ENCODE data around the gene ZNF407. TPM values are rescaled to one million over a fixed set of nuclear protein-coding genes. Genes with fewer than 3 reads are reported as not detected.

Gene ZNF407
- polyA plus RNA-seq, 1 experiment = 2.8 TPM

DNA sequence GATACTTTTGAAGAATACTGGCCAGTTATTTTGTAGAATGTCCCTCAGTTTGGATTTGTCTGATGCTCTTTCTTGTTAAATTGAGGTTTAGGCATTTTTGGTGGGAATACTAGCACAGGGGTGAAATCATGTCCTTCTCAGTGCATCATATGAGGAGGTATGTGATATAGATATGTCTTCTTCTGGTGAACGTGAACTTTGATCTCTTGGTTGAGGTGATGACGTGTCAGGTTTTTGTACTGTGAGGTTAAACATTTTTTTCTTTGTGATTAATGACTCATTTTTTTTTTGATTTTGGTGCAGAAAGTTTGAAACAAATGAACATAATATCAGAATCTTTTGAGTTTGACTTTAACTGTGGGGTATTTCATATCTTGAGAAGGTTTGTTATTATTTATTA, 11.0 kb downstream of the ZNF407 start:
- no peak for DNase-seq (ENCODE audit: low read depth)
- no peak overlapping the region for H3K4me3 ChIP-seq (ENCODE audit: low read depth, low read length)
- ChIA-PET POLR2A (no interaction called here), CTCF (no interaction called here)
- no peaks in the 10 kb centered on the region for H3K27me3 ChIP-seq (ENCODE audit: control insufficient read depth, insufficient read depth, low read length)
- H3K36me3 ChIP-seq (ENCODE audit: control insufficient read depth, insufficient read depth, low read length) = no peaks in the 10 kb centered on the region
- TF ChIP-seq, protein P1, sequence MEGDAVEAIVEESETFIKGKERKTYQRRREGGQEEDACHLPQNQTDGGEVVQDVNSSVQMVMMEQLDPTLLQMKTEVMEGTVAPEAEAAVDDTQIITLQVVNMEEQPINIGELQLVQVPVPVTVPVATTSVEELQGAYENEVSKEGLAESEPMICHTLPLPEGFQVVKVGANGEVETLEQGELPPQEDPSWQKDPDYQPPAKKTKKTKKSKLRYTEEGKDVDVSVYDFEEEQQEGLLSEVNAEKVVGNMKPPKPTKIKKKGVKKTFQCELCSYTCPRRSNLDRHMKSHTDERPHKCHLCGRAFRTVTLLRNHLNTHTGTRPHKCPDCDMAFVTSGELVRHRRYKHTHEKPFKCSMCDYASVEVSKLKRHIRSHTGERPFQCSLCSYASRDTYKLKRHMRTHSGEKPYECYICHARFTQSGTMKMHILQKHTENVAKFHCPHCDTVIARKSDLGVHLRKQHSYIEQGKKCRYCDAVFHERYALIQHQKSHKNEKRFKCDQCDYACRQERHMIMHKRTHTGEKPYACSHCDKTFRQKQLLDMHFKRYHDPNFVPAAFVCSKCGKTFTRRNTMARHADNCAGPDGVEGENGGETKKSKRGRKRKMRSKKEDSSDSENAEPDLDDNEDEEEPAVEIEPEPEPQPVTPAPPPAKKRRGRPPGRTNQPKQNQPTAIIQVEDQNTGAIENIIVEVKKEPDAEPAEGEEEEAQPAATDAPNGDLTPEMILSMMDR (IDR thresholded peaks at IDR 0.05; ENCODE audit: insufficient read depth, low read depth, low read length) = no peak

DNA sequence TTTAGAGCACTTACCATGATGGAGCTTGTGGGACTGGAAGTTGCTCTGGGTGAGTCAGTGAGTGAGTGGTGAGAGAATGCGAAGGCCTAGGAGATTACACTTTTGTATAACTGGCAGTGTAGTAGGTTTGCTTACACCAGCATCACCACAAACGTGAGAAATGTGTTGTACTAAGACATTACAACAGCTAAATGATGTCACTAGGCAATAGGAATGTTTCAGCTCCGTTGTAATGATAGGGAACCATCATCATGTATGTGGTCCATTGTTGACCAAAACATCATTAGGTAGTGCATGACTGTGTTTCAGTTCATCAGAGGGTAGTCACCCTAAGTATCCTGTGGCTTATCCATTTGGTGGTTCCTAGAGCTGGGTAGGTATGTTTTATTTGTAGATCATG, 11.9 kb downstream of the ZNF407 start:
- H3K27me3 ChIP-seq (ENCODE audit: control insufficient read depth, insufficient read depth, low read length) = no peaks in the 10 kb centered on the region
- DNase-seq (ENCODE audit: low read depth) = no peak
- H3K4me3 ChIP-seq (ENCODE audit: low read depth, low read length) = no peak overlapping the region
- ChIA-PET CTCF (interaction anchor here (1.5 kb wide), 1 partner anchor 13 kb away, joined by 4 read pairs; no protein-coding TSS in a partner anchor), POLR2A (no interaction called here)
- H3K36me3 ChIP-seq (ENCODE audit: control insufficient read depth, insufficient read depth, low read length) = no peaks in the 10 kb centered on the region
- TF ChIP-seq, protein P1 (IDR thresholded peaks at IDR 0.05; ENCODE audit: insufficient read depth, low read depth, low read length) = no peak

DNA sequence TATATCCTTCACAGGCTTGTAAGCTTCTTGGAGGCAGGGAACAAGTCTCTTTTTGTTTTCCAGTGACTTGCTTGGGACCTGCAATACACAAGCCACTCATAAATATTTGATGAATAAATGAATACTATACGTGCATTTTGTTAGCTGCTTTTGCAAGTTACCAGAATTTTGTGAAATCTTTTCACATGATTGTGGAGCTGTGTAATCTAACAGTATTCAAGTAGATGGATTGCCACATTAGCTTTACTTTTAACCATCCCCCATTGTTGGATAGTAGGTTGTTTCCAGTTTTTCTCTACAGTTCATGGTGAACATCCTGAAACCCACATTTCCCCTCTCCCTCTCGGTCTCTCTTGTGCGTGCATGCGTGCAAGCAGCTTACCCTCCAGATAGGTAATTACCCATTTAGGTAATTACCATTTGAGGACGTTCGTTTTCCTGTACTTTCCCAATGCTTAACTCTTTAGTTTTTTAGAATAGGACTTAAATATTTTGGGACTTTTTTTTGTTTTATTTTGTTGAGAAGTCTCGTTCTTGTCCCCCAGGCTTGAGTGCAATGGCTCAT, 12.5 kb downstream of the ZNF407 start:
- TF ChIP-seq, protein P1 (IDR thresholded peaks at IDR 0.05; ENCODE audit: insufficient read depth, low read depth, low read length) = no peak
- ChIA-PET CTCF (interaction anchor here (1.5 kb wide), 1 partner anchor 14 kb away, joined by 4 read pairs; no protein-coding TSS in a partner anchor), POLR2A (no interaction called here)

DNA sequence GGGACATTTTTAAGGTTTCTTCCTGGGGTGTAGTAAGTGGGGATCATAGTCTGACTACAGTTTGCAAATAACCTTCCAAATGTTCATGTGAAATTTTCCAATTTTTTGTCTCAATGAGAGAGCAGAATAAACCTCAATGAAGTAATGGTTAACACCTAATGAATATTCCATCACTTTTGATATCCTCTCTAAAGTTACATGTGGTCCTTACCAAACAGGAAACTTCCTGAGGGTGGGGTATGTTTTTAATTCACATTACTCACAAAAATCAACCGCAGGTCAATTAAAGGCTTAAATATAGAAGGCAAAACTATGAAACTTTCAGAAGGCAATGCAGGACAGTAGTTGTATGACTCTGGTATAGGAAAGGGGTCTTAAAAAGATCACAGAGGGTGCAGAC, 13.2 kb downstream of the ZNF407 start:
- CTCF ChIA-PET = interaction anchor here (1.5 kb wide), 1 partner anchor 15 kb away, joined by 4 read pairs; no protein-coding TSS in a partner anchor
- no peak for DNase-seq (ENCODE audit: low read depth)

More for the DNA sequence above, 12.5 kb downstream of the ZNF407 start:
- Histone ChIP-seq H3K4me3 (ENCODE audit: low read depth, low read length) (no peak overlapping the region), H3K36me3 (ENCODE audit: control insufficient read depth, insufficient read depth, low read length) (no peaks in the 10 kb centered on the region), H3K27me3 (ENCODE audit: control insufficient read depth, insufficient read depth, low read length) (no peaks in the 10 kb centered on the region)
- DNase-seq (ENCODE audit: low read depth) = no peak

DNA sequence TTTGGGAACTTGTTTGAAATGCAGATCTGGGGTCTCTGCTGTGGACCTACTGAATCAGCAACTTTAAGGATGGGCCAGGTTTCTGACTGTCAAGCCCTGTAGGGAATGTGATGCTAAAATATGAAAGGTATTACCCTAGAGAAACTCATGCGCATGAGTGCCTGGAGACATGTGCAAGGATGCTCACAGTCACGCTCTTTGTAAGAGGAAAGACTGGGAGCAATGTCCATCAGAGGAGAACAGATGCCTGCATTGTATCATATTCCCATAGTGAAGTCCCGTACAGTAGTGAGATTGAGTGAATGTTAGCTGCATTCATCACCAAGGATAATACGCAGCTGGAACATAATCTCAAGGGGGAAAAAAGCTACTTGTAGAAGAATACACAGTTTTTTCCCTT, 14.1 kb downstream of the ZNF407 start:
- CTCF ChIA-PET = no interaction called here
- DNase-seq (ENCODE audit: low read depth) = no peak
- Histone ChIP-seq H3K36me3 (ENCODE audit: control insufficient read depth, insufficient read depth, low read length) (no peaks in the 10 kb centered on the region), H3K4me3 (ENCODE audit: low read depth, low read length) (no peak overlapping the region), H3K27me3 (ENCODE audit: control insufficient read depth, insufficient read depth, low read length) (no peaks in the 10 kb centered on the region)
- TF ChIP-seq, protein P1 (IDR thresholded peaks at IDR 0.05; ENCODE audit: insufficient read depth, low read depth, low read length) = no peak
- POLR2A ChIA-PET = no interaction called here

More for the DNA sequence above, 13.2 kb downstream of the ZNF407 start:
- Histone ChIP-seq H3K4me3 (ENCODE audit: low read depth, low read length) (no peak overlapping the region), H3K27me3 (ENCODE audit: control insufficient read depth, insufficient read depth, low read length) (no peaks in the 10 kb centered on the region), H3K36me3 (ENCODE audit: control insufficient read depth, insufficient read depth, low read length) (no peaks in the 10 kb centered on the region)
- TF ChIP-seq, protein P1 (IDR thresholded peaks at IDR 0.05; ENCODE audit: insufficient read depth, low read depth, low read length) = no peak
- POLR2A ChIA-PET = no interaction called here
